Activated naive CD8-positive, alpha-beta T cell treated with anti-CD3 and anti-CD28 coated beads, Interleukin-2, amount 50 U/mL, for 24 hours (primary cell): Measurements from ENCODE around the gene TMEM37.

Experiments
- ATAC-seq: fragments of 150-1000 bp; cut with Tn5 transposase; one replicate; pipeline ENCODE4 v1.10.0; 2021
- DNase-seq: peaks from one replicate; pipeline ENCODE4 v3.0.0; 2021
- H3K27ac Mint-ChIP-seq: one replicate; pipeline ENCODE4 v1.8.0; 2021; ENCODE audit warnings: mild to moderate bottlenecking, mixed read lengths
- H3K27me3 Mint-ChIP-seq: one replicate; pipeline ENCODE4 v1.8.0; 2021; ENCODE audit warnings: mixed read lengths
- H3K36me3 Mint-ChIP-seq: one replicate; pipeline ENCODE4 v1.8.0; 2021; ENCODE audit warnings: low read depth, mixed read lengths
- H3K4me1 Mint-ChIP-seq: one replicate; pipeline ENCODE4 v1.8.0; 2021; ENCODE audit warnings: mixed read lengths
- H3K4me3 Mint-ChIP-seq: one replicate; pipeline ENCODE4 v1.8.0; 2021; ENCODE audit warnings: mild to moderate bottlenecking, moderate library complexity, mixed read lengths
- H3K9me3 Mint-ChIP-seq: one replicate; pipeline ENCODE4 v1.8.0; 2021; ENCODE audit warnings: mixed read lengths

Gene TMEM37

DNA sequence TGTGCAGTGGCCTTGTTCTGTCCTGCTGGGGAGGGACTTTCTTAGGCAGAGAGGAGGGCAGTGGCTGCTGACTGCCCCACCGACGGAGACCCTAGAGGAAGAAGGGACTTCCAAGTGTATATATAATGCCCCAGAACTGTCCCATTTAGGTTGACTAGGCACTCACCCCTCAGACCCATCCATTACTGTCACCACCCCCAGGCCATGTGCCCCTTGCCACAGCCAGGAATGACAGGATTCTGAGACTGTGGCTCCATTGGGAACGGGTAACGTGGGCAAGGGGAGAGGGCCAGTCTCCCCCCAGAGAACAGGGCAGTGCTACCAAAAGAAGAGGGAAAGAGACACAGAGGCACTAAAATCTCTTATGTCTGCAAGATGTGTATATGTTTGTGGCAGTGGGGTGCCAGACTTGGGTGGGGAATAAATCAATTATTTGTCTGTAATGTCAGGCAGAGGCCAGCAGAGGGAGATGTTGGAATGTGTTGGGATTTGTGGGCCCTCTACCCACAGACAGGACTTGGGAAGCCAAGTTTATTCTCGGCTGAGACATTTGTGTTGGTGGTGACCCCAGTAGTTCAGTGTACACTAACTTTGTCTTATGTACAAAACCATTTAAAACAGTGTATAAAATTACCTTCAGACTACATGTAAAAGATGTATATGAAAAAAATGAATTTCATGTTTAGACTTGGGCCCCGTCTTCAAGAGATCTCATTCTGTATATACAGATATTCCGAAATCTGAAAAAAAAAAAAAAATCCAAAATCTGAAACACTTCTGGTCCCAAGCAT lies 24.0 kb upstream of the TMEM37 start:
- H3K27ac Mint-ChIP-seq, result no peak overlapping the region
- H3K4me1 Mint-ChIP-seq, result no peaks in the 10 kb centered on the region
- H3K4me3 Mint-ChIP-seq, result no peak overlapping the region
- no peaks in the 10 kb centered on the region for H3K9me3 Mint-ChIP-seq
- ATAC-seq (peak; percentile 33), DNase-seq (peak; percentile 29)
- no peaks in the 10 kb centered on the region for H3K36me3 Mint-ChIP-seq
- no peaks in the 10 kb centered on the region for H3K27me3 Mint-ChIP-seq

DNA sequence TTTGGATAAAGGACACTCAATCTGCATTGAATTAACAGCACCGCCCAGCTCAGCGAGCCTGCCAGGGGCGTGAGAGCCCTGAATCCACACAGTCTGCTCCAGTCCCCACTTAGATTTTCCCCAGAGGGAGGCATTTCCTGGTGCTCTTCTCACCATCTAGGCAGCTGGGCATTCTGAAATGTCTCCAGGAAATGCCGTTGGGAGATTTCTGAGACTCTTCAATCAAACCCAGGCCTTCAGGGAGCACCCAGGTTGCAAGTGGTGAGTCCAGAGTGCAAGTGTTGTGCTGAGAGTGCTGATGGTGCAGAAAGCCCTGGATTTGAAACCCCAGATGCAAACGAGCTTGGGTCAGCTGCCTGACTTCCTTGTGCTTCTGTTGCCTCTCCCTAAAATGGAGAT lies 23.4 kb upstream of the TMEM37 start:
- no peak for DNase-seq
- Mint-ChIP-seq H3K4me1 (no peaks in the 10 kb centered on the region), H3K4me3 (no peak overlapping the region), H3K36me3 (no peaks in the 10 kb centered on the region), H3K27ac (no peak overlapping the region), H3K9me3 (no peaks in the 10 kb centered on the region), H3K27me3 (no peaks in the 10 kb centered on the region)
- no peak for ATAC-seq

DNA sequence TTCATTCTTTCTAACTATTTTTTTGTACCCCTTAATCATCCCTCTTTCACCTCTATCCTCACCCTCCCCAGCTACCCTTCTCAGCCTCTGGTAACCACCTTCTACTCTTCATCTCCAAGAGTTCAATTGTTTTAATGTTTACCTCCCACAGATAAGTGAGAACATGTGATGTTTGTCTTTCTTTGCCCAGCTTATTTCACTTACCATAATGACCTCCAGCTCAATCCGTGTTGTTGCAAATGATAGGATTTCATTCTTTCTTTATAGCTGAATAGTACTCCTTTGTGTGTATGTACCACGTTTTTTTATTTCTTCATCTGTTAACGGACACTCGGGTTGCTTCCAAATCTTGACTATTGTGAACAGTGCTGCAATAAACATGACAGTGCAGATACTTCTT lies 22.1 kb upstream of the TMEM37 start:
- no peaks in the 10 kb centered on the region for H3K9me3 Mint-ChIP-seq
- H3K27me3 Mint-ChIP-seq, result peaks cover 2% of the 10 kb centered on the region
- no peak overlapping the region for H3K4me3 Mint-ChIP-seq

DNA sequence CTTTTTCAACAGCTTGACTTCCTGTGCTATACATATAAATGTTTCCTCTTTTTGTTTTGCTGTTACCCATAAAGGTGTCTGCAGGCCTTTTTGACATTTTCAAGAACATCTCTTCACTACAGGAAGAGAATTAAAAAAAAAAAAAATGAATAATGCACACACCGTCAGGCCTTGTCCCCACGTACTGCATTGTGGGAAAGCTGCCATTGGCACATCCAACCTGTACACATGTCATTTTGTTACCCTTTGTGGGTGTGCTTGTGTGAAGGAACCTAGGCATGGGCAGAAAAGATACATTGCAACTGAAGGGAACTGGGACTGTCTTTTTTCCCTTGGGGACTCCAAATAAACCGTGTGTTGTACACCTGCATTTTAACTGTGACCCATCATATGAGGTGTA lies 16.8 kb upstream of the TMEM37 start:
- H3K27me3 Mint-ChIP-seq, result peaks cover 7% of the 10 kb centered on the region
- no peak overlapping the region for H3K4me3 Mint-ChIP-seq
- H3K9me3 Mint-ChIP-seq, result no peaks in the 10 kb centered on the region
- no peaks in the 10 kb centered on the region for H3K36me3 Mint-ChIP-seq
- no peak for ATAC-seq
- H3K27ac Mint-ChIP-seq, result no peak overlapping the region
- peaks cover 3% of the 10 kb centered on the region for H3K4me1 Mint-ChIP-seq
- DNase-seq, result no peak

More for the DNA sequence above, 22.1 kb upstream of the TMEM37 start:
- H3K36me3 Mint-ChIP-seq, result no peaks in the 10 kb centered on the region
- H3K4me1 Mint-ChIP-seq, result no peaks in the 10 kb centered on the region
- DNase-seq (no peak), ATAC-seq (no peak)
- no peak overlapping the region for H3K27ac Mint-ChIP-seq

DNA sequence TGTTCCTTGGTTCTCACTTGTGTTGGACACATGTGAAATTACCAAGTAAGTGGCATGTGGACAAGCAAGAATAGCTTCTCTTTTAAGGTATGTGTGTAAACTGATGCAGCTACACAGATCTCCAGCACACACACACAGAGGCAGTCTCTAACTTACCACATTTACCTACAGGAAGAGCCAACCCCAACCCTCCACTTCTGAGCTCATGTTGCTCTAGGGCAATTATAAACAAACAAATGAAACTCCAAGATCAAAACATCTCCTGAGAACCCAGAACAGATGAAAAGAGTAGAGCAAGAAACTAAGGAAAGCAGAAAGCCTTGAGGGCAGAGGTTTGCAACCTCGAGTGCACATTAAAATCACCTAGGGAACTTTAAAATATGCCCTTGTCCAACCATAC lies 16.0 kb upstream of the TMEM37 start:
- Mint-ChIP-seq H3K27ac (no peak overlapping the region), H3K9me3 (no peaks in the 10 kb centered on the region), H3K27me3 (peaks cover 9% of the 10 kb centered on the region), H3K4me3 (no peak overlapping the region), H3K4me1 (peaks cover 3% of the 10 kb centered on the region), H3K36me3 (no peaks in the 10 kb centered on the region)
- ATAC-seq (no peak), DNase-seq (no peak)

DNA sequence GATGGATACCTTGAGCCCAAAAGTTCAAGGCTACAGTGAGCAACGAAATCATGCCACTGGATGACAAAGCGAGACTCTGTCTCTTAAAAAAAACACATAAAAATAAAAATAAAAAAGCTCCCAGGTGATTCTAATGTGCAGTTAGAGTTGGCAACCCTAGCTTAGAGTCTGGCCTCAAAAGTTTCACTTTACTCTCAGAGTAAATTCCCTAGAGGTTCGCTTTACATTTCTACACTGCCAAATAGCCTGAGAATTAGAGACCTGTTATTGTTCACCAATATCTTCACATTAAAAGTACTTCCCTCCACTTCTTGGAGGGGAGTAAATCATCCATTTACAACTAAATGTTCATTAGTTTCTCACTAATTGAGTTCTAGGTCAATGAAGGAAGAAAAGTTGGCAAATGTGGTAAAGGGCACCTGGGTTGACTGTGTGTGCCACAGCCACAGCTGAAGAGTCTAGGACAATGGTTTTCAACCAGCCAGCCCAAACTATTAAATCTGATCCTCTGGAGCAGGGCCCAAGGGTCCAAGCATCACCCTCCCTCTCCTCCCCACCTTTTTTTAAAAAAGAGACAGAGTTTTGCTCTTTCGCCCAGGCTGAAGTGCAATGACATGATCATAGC lies 15.2 kb upstream of the TMEM37 start:
- DNase-seq, result no peak
- H3K4me1 Mint-ChIP-seq, result peaks cover 3% of the 10 kb centered on the region
- no peak overlapping the region for H3K27ac Mint-ChIP-seq
- no peak overlapping the region for H3K4me3 Mint-ChIP-seq
- H3K27me3 Mint-ChIP-seq, result peaks cover 9% of the 10 kb centered on the region
- peaks cover 3% of the 10 kb centered on the region for H3K9me3 Mint-ChIP-seq
- ATAC-seq, result no peak
- no peaks in the 10 kb centered on the region for H3K36me3 Mint-ChIP-seq

DNA sequence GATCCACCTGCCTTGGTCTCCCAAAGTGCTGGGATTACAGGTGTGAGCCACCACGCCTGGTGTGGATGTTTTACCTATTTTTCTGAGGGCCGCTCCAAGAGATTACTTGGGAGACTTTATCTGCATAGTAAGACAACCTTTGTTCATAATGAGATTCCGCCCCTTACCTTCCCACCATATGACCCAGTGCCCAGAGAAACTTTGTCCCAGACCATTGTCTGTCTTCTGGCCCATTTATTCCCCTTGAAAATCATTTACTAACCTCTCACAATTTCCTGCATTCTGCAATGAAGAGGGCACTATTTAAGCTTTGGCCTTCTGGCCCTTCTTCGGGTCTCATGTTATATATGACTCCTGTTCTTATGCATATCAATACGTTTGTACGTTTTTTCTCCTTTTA lies 13.7 kb upstream of the TMEM37 start:
- Mint-ChIP-seq H3K4me3 (no peak overlapping the region), H3K27ac (no peak overlapping the region), H3K27me3 (peaks cover 16% of the 10 kb centered on the region), H3K9me3 (peaks cover 9% of the 10 kb centered on the region), H3K4me1 (peaks cover 3% of the 10 kb centered on the region), H3K36me3 (peaks cover 1% of the 10 kb centered on the region)
- DNase-seq (no peak), ATAC-seq (no peak)

DNA sequence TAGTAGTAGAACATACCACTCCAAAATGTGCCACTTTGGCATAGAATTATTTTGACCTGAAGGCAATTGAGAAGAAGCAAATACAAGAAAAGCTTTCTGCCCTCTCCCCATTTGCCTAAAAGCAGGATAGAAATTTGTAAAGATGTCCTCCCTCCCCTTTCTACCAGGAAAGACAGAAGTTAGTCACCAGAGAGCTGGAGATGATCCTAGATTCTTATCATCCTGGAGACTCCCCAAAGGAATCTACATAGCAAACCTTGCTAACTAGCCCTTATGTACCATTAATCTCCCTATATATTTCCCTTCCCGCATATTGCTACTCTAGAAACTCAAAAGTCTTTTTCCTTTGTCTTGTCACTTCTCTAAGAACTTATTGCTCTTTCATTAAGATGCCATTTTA lies 12.6 kb upstream of the TMEM37 start:
- peaks cover 9% of the 10 kb centered on the region for H3K9me3 Mint-ChIP-seq
- H3K27me3 Mint-ChIP-seq, result peaks cover 13% of the 10 kb centered on the region
- no peak for DNase-seq
- peaks cover 3% of the 10 kb centered on the region for H3K4me1 Mint-ChIP-seq
- no peak overlapping the region for H3K27ac Mint-ChIP-seq
- H3K4me3 Mint-ChIP-seq, result no peak overlapping the region
- H3K36me3 Mint-ChIP-seq, result peaks cover 1% of the 10 kb centered on the region
- no peak for ATAC-seq

DNA sequence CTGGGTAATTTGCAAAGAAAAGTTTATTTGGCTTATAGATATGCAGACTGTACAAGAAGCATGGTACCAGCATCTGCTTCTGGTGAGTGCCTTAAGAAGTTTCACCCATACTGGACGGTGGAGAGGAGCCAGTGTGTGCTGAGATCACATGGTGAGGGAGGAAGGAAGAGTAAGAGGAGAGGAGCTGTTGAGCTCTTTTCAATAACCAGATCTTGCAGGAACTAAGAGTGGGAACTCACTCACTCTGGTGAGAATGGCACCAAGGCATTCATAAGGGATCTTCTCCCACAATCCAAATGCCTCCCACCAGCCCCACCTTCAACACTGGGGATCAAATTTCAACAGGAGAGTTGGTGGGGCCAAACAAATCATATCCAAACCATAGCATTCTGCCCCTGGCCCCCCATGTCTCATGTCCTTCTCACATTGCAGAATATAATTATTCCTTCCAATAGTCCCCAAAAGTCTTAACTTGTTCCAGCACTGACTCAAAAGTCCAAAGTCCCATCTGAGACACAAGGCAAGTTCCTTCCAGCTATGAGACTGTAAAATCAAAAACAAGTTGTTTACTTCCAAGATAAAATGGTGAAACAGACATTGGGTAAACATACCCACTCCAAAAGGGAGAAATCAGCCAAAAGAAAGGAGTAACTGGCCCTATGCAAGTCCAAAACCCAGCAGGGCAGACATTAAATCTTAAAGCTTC lies 11.7 kb upstream of the TMEM37 start:
- DNase-seq, result no peak
- H3K27me3 Mint-ChIP-seq, result peaks cover 13% of the 10 kb centered on the region

DNA sequence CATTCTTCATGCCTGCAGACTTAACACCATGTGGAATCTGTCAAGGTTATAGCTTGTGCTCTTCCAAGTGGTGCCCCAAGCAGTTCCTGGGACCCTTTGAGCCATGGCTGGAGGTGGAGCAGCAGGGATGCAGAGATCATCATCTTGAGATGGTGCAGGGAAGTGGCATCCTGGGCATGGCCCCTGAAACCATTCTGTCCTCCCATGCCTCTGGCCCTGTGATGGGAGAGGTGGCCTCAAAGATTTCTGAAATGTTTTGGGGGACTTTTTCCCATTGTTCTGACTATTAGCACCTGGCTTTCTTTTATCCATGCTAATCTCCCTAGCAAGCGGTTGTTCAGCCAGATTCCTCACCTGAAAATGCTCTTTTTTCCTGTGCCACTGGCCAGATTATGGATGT lies 10.3 kb upstream of the TMEM37 start:
- ATAC-seq (no peak), DNase-seq (no peak)
- Mint-ChIP-seq H3K4me3 (no peak overlapping the region), H3K4me1 (no peaks in the 10 kb centered on the region), H3K9me3 (peaks cover 9% of the 10 kb centered on the region), H3K27me3 (peaks cover 16% of the 10 kb centered on the region), H3K36me3 (peaks cover 1% of the 10 kb centered on the region), H3K27ac (no peak overlapping the region)

More for the DNA sequence above, 11.7 kb upstream of the TMEM37 start:
- peaks cover 9% of the 10 kb centered on the region for H3K9me3 Mint-ChIP-seq
- H3K4me3 Mint-ChIP-seq, result no peak overlapping the region
- no peak overlapping the region for H3K27ac Mint-ChIP-seq
- ATAC-seq, result no peak
- peaks cover 1% of the 10 kb centered on the region for H3K36me3 Mint-ChIP-seq
- H3K4me1 Mint-ChIP-seq, result peaks cover 3% of the 10 kb centered on the region

DNA sequence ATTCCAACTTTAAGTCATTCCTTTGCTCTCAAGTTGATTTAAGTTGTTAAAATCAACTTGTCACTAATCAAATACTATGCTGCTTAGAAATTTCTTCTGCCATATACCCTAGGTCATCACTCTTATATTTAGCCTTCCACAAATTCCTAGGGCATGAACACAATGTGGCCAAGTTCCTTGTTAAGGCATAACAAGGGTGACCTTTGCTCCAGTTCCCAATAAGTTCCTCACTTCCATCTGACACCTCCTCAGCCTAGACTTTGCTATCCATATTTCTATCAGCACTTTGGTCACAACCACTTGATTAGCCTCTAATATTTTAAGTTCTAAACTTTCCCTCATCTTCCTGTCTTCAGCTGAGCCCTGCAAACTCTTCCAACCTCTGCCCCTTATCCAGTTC lies 9.9 kb upstream of the TMEM37 start:
- H3K27ac Mint-ChIP-seq, result no peak overlapping the region
- H3K4me3 Mint-ChIP-seq, result no peak overlapping the region
- H3K4me1 Mint-ChIP-seq, result no peaks in the 10 kb centered on the region
- H3K36me3 Mint-ChIP-seq, result peaks cover 1% of the 10 kb centered on the region
- no peak for DNase-seq
- peaks cover 17% of the 10 kb centered on the region for H3K27me3 Mint-ChIP-seq
- H3K9me3 Mint-ChIP-seq, result peaks cover 9% of the 10 kb centered on the region
- ATAC-seq, result no peak

DNA sequence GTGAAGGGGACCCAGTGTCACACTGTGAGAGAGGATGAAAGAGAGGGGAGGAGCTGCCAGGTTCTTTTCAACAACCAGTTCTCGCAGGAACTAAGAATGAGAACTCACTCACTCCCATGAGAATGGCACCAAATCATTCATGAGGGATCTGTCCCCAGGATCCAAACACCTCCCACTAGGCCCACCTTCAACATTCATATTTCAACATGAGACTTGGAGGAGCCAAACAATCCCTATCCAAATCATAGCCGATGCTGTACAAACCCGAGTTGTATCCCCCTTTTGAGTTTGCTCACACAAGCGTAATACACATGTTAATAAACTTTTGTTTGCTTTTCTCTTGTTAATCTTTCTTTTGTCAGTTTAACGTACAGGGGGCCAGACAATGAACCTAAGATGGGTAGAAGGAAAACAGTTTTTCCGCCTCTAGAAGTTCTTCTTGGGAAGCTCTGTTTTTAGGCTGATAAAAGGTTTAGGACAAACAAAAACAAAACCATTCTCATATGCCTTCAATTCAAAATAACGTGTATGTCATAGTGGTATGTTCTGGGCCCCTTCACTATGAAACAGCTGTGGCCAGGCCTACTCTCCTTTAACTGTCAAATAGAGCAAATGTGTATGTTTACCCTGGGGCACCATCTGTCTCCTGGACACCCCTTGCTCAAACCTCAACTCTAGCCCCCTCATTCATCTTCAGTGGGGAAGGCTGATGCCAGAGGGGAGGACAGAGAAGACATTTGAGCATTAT lies 9.1 kb upstream of the TMEM37 start:
- DNase-seq (no peak), ATAC-seq (no peak)
- Mint-ChIP-seq H3K36me3 (peaks cover 1% of the 10 kb centered on the region), H3K9me3 (peaks cover 9% of the 10 kb centered on the region), H3K27me3 (peaks cover 24% of the 10 kb centered on the region), H3K4me1 (no peaks in the 10 kb centered on the region), H3K4me3 (no peak overlapping the region), H3K27ac (no peak overlapping the region)

DNA sequence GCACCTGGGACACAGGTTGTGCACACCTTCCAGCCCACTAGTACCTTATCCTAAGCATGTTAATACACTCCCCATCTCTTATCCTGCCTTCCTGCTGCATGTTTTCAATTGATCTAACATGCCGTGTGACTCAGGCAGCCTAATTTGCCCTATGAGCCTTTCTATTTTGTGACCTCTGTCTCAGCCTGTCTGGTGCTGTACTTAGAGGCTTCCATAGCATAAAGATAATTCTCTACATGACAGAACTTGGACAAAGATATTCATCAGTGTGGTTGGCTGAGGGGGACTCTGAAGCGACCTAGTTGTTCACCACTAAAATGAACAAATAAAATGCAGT lies 8.6 kb upstream of the TMEM37 start:
- ATAC-seq, result no peak
- Mint-ChIP-seq H3K4me1 (no peaks in the 10 kb centered on the region), H3K36me3 (peaks cover 1% of the 10 kb centered on the region), H3K9me3 (peaks cover 9% of the 10 kb centered on the region), H3K27ac (no peak overlapping the region), H3K27me3 (peaks cover 29% of the 10 kb centered on the region), H3K4me3 (no peak overlapping the region)
- no peak for DNase-seq

DNA sequence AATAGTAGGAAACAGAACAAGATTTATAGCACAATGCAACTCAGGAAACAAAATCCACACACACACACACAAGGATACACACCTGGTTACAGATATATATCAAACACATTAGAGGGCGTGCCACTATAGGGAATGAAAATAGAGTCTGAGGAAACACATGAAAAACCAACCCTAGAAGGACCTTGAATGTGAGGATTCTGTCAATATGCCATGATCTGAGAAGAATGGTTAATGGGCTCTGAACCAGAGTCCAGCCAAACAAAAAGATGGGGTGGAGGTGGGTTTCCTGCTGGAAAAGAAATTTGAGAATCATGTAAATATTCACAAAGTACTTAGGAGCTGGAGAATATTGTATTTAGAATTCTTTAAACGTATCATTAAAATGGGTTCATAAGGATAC lies 7.8 kb upstream of the TMEM37 start:
- H3K27ac Mint-ChIP-seq, result no peak overlapping the region
- DNase-seq (no peak), ATAC-seq (no peak)
- peaks cover 29% of the 10 kb centered on the region for H3K27me3 Mint-ChIP-seq
- H3K9me3 Mint-ChIP-seq, result peaks cover 9% of the 10 kb centered on the region
- H3K36me3 Mint-ChIP-seq, result peaks cover 1% of the 10 kb centered on the region
- H3K4me1 Mint-ChIP-seq, result no peaks in the 10 kb centered on the region
- no peak overlapping the region for H3K4me3 Mint-ChIP-seq
